SH-SY5Y (cell line): ENCODE data around the gene KIF5C.

Source experiments
- GATA2 ChIP-seq: IDR thresholded peaks from 2 replicates; pipeline ENCODE4 v1.6.1; 2011; ENCODE audit warnings: mild to moderate bottlenecking, low read depth, low read length
- GATA3 ChIP-seq: IDR thresholded peaks from 2 replicates; pipeline ENCODE4 v1.6.1; 2011; ENCODE audit warnings: low read depth, mild to moderate bottlenecking, low read length, moderate library complexity

- TF ChIP-seq GATA2 (no peak), GATA3 (no peak)
These were observed 32.2 kb downstream of the KIF5C start for GRCh38 chr2:148907085-148907785.
